Left lobe of liver (tissue), 2 donors: Measurements from ENCODE around the gene KIF26A. TPM values are rescaled to one million over a fixed set of nuclear protein-coding genes. Genes with fewer than 3 reads are reported as not detected.
"Not testable (repeated sequence)": the region's sequence is repeated elsewhere in the genome, so short reads cannot be mapped to it uniquely, and the experiment has no call there.

Source experiments
- ATAC-seq: fragments of 200-7000 bp; cut with Tn5 transposase; one replicate; pipeline ENCODE4 v1.9.1; 2020; ENCODE audit warnings: mild to moderate bottlenecking, moderate library complexity
- DNase-seq: peaks from one replicate; pipeline ENCODE4 v3.0.0-alpha.2; 2020; ENCODE audit warnings: low spot score
- total RNA-seq: library from RNA; stranded (reverse); gene quantifications from one replicate; pipeline ENCODE4 v1.2.1, GENCODE V29; 2021
- donor health status: DM: no; HTN: no; CAD: no; lungs with moderate emphysema.
- donor health status: DM: no; HTN: yes; CAD: no.

Gene KIF26A
- total RNA-seq, 1 donor from 2014 or later, result 1.3 TPM

GRCh38 chr14:104204660-104205149 lies 66.3 kb downstream of the KIF26A start:
- DNase-seq (no peak), ATAC-seq (no peak)

- no peak for ATAC-seq
- DNase-seq, result no peak
These were observed 67.4 kb downstream of the KIF26A start for GRCh38 chr14:104205781-104206180.

- ATAC-seq, result peak; percentile 18
- no peak for DNase-seq
These were observed 68.0 kb downstream of the KIF26A start for GRCh38 chr14:104206281-104206904.

GRCh38 chr14:104207142-104208014 lies 69.0 kb downstream of the KIF26A start:
- DNase-seq (no peak), ATAC-seq (no peak)

GRCh38 chr14:104208015-104208295 lies 69.6 kb downstream of the KIF26A start:
- not testable (repeated sequence) for DNase-seq, ATAC-seq

- DNase-seq, ATAC-seq: not testable (repeated sequence)
These were observed 69.9 kb downstream of the KIF26A start for GRCh38 chr14:104208331-104208730.

- not testable (repeated sequence) for DNase-seq
These were observed 70.7 kb downstream of the KIF26A start for GRCh38 chr14:104209071-104209470.

GRCh38 chr14:104209985-104210816 lies 71.8 kb downstream of the KIF26A start:
- ATAC-seq, result no peak
- DNase-seq, result no peak

More at GRCh38 chr14:104209071-104209470, 70.7 kb downstream of the KIF26A start:
- not testable (repeated sequence) for ATAC-seq

GRCh38 chr14:104210817-104211195 lies 72.4 kb downstream of the KIF26A start:
- DNase-seq, result no peak
- ATAC-seq, result no peak

GRCh38 chr14:104211215-104211614 lies 72.8 kb downstream of the KIF26A start:
- DNase-seq (no peak), ATAC-seq (no peak)

- ATAC-seq (no peak), DNase-seq (no peak)
These were observed 73.4 kb downstream of the KIF26A start for GRCh38 chr14:104211741-104212140.

GRCh38 chr14:104212206-104213095 lies 74.1 kb downstream of the KIF26A start:
- no peak for ATAC-seq

GRCh38 chr14:104213301-104214034 lies 75.1 kb downstream of the KIF26A start:
- no peak for DNase-seq
- no peak for ATAC-seq

More at GRCh38 chr14:104212206-104213095, 74.1 kb downstream of the KIF26A start:
- DNase-seq, result no peak

- no peak for ATAC-seq
- no peak for DNase-seq
These were observed 76.2 kb downstream of the KIF26A start for GRCh38 chr14:104214431-104215218.

GRCh38 chr14:104215706-104216334 lies 77.4 kb downstream of the KIF26A start:
- DNase-seq, result no peak

GRCh38 chr14:104216457-104216856 lies 78.1 kb downstream of the KIF26A start:
- DNase-seq, result no peak
- no peak for ATAC-seq

More at GRCh38 chr14:104215706-104216334, 77.4 kb downstream of the KIF26A start:
- ATAC-seq, result no peak

GRCh38 chr14:104217486-104218360 lies 79.3 kb downstream of the KIF26A start:
- ATAC-seq (no peak), DNase-seq (no peak)
